GM23338 (cell line): Measurements from ENCODE around the gene PTTG1IP. TPM values are rescaled to one million over a fixed set of nuclear protein-coding genes. Genes with fewer than 3 reads are reported as not detected.

Experiments
- ATAC-seq: fragments of 200-7000 bp; cut with Tn5 transposase; 3 replicates; pipeline ENCODE4 v1.9.1; 2020
- DNase-seq: peaks from one replicate; pipeline ENCODE4 v3.0.0-alpha.2; 2015; ENCODE audit warnings: low spot score
- H2AFZ ChIP-seq: fragments of 200-600 bp; sonication (generic); 2 replicates; pipeline ENCODE4 v1.8.0; 2016; ENCODE audit warnings: antibody characterized with exemption, mild to moderate bottlenecking, moderate library complexity
- H3F3A ChIP-seq: fragments of 200-600 bp; sonication (generic); replicated peaks from 2 replicates; pipeline ENCODE4 v1.8.0; 2017; ENCODE audit warnings: antibody characterized with exemption, mixed run types, low read depth
- H3K27ac ChIP-seq: fragments of 200-600 bp; sonication (generic); 2 replicates; pipeline ENCODE4 v1.6.1; 2016; ENCODE audit warnings: low read depth
- H3K27me3 ChIP-seq: fragments of 200-600 bp; sonication (generic); 2 replicates; pipeline ENCODE4 v1.8.0; 2016; ENCODE audit warnings: mild to moderate bottlenecking, mixed run types, moderate library complexity; ENCODE audit not compliant: insufficient read depth
- H3K36me3 ChIP-seq: fragments of 200-600 bp; sonication (generic); 2 replicates; pipeline ENCODE4 v1.8.0; 2016; ENCODE audit warnings: mild to moderate bottlenecking; ENCODE audit not compliant: insufficient read depth
- H3K4me1 ChIP-seq: fragments of 200-600 bp; sonication (generic); 2 replicates; pipeline ENCODE4 v1.8.0; 2016; ENCODE audit warnings: mild to moderate bottlenecking, moderate library complexity; ENCODE audit not compliant: insufficient read depth
- H3K4me2 ChIP-seq: fragments of 200-600 bp; sonication (generic); 2 replicates; pipeline ENCODE4 v1.7.1; 2017; ENCODE audit warnings: mixed run types
- H3K4me3 ChIP-seq: fragments of 200-600 bp; sonication (generic); 2 replicates; pipeline ENCODE4 v1.6.1; 2016; ENCODE audit warnings: mixed run types
- H3K79me2 ChIP-seq: fragments of 200-600 bp; sonication (generic); replicated peaks from 2 replicates; pipeline ENCODE4 v1.8.0; 2017; ENCODE audit warnings: mild to moderate bottlenecking; ENCODE audit not compliant: insufficient read depth
- H3K9me2 ChIP-seq: fragments of 200-600 bp; sonication (generic); 2 replicates; pipeline ENCODE4 v1.8.0; 2017; ENCODE audit not compliant: insufficient read depth
- H4K20me1 ChIP-seq: fragments of 200-600 bp; sonication (generic); replicated peaks from 2 replicates; pipeline ENCODE4 v1.8.0; 2017; ENCODE audit warnings: mild to moderate bottlenecking; ENCODE audit not compliant: insufficient read depth
- H3K27ac Mint-ChIP-seq: 2 replicates; pipeline ENCODE4 v1.8.0; 2020; ENCODE audit warnings: inconsistent platforms, mild to moderate bottlenecking, moderate library complexity, mixed read lengths
- H3K27me3 Mint-ChIP-seq: 3 replicates; pipeline ENCODE4 v1.8.0; 2022; ENCODE audit warnings: low read depth, mild to moderate bottlenecking, moderate library complexity, mixed read lengths, inconsistent platforms; ENCODE audit not compliant: insufficient read depth, poor library complexity
- H3K36me3 Mint-ChIP-seq: 3 replicates; pipeline ENCODE4 v1.8.0; 2021; ENCODE audit warnings: low read depth, mild to moderate bottlenecking, inconsistent platforms, moderate library complexity, mixed read lengths
- H3K4me1 Mint-ChIP-seq: 3 replicates; pipeline ENCODE4 v1.8.0; 2020; ENCODE audit warnings: mild to moderate bottlenecking, inconsistent platforms, mixed read lengths
- H3K4me3 Mint-ChIP-seq: 3 replicates; pipeline ENCODE4 v1.8.0; 2021; ENCODE audit warnings: moderate library complexity, mild to moderate bottlenecking, inconsistent platforms, mixed read lengths
- H3K9me3 Mint-ChIP-seq: 3 replicates; pipeline ENCODE4 v1.8.0; 2020; ENCODE audit warnings: moderate library complexity, mild to moderate bottlenecking, inconsistent platforms, mixed read lengths
- CREB1 ChIP-seq: fragments of 250-450 bp; sonication (Bioruptor Pico); IDR thresholded peaks from 2 replicates; pipeline ENCODE4 v1.5.0; 2020; ENCODE audit warnings: low read depth, mild to moderate bottlenecking, moderate library complexity
- EZH2 ChIP-seq: fragments of 200-600 bp; sonication (generic); IDR thresholded peaks from one replicate; pipeline ENCODE4 v1.8.0; 2017; ENCODE audit warnings: antibody characterized with exemption, mild to moderate bottlenecking, low read depth; ENCODE audit not compliant: unreplicated experiment
- EZH2phosphoT487 ChIP-seq: fragments of 200-600 bp; sonication (generic); IDR thresholded peaks from one replicate; pipeline ENCODE4 v1.8.1; 2018; ENCODE audit warnings: antibody characterized with exemption; ENCODE audit not compliant: unreplicated experiment
- JUNB ChIP-seq: IDR thresholded peaks from one replicate; pipeline ENCODE4 v1.6.1; 2016; ENCODE audit warnings: antibody characterized with exemption; ENCODE audit not compliant: unreplicated experiment
- NANOG ChIP-seq: IDR thresholded peaks from 2 replicates; pipeline ENCODE4 v1.6.1; 2016; ENCODE audit warnings: antibody characterized with exemption, borderline replicate concordance
- POLR2AphosphoS5 ChIP-seq: IDR thresholded peaks from 2 replicates; pipeline ENCODE4 v1.6.1; 2016; ENCODE audit warnings: antibody characterized with exemption, low read depth
- STAT1 ChIP-seq: IDR thresholded peaks from one replicate; pipeline ENCODE4 v1.6.1; 2016; ENCODE audit warnings: antibody characterized with exemption; ENCODE audit not compliant: unreplicated experiment
- ZNF114 ChIP-seq: fragments of 250-450 bp; sonication (Bioruptor Pico); IDR thresholded peaks from 2 replicates; pipeline ENCODE4 v1.5.0; 2020; ENCODE audit warnings: mild to moderate bottlenecking, moderate library complexity
- ZNF331 ChIP-seq: fragments of 250-450 bp; sonication (Bioruptor Pico); IDR thresholded peaks from 2 replicates; pipeline ENCODE4 v1.5.0; 2020; ENCODE audit warnings: low read depth, mild to moderate bottlenecking, moderate library complexity
- polyA plus RNA-seq: library from polyadenylated mRNA; unstranded; fragments of >200 nt; fragmentation: Nextera tagmentation; extraction: Ambion mirVana; gene quantifications from 2 replicates; pipeline ENCODE4 v1.2.1, GENCODE V29; 2016
- total RNA-seq: library from RNA; depleted of rRNA; stranded (reverse); fragments of >200 nt; shearing (Covaris generic); gene quantifications from 2 replicates; pipeline ENCODE4 v1.2.3, GENCODE V29; 2014
- TF ChIP-seq, protein P1 (sequence below), 2 experiments: fragments of 200-600 bp in 1 of 2; sonication (generic) in 1 of 2; conservative IDR thresholded peaks; 2 replicates each; pipeline versions ENCODE4 v1.5.1 to v1.6.1; 2016 to 2017; ENCODE audit warnings: antibody characterized with exemption in 2 of 2, low read depth in 2 of 2, mild to moderate bottlenecking in 2 of 2, moderate library complexity in 1 of 2
- TF ChIP-seq, protein P2 (sequence below): IDR thresholded peaks from 2 replicates; pipeline ENCODE4 v1.6.1; 2016; ENCODE audit warnings: antibody characterized with exemption
- TF ChIP-seq, protein P3 (sequence below): IDR thresholded peaks from one replicate; pipeline ENCODE4 v1.6.1; 2018; ENCODE audit warnings: antibody characterized with exemption; ENCODE audit not compliant: unreplicated experiment

PTTG1IP gene
- total and polyA plus RNA-seq, 2 experiments from 2014 or later, result 99.9 to 172 TPM

DNA sequence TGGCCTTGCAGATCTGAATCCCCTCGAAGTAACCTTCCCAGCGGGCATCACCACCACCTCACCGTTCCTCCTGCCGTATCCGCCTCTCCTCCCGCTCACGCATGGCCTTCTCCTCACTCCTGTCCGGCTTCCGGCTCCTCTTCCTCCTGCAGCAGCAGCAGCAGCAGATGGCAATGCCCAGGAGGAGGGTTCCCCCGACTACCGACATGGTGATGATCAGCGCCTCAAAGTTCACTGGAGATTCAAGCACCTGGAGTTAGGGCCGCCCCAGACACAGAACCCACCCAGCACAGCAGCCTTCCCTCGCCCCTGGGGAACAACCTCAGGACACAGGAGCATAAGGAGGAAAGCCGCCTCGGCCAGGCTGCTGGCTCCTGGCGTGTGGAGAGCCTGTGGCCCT is 17.4 kb downstream of the PTTG1IP start:
- no peaks in the 10 kb centered on the region for H3K4me1 ChIP-seq
- Mint-ChIP-seq H3K4me1 (no peaks in the 10 kb centered on the region; the same call in 2 of the 3 replicates), H3K9me3 (no peaks in the 10 kb centered on the region), H3K36me3 (peaks cover 70% of the 10 kb centered on the region), H3K27me3 (peaks cover 13% of the 10 kb centered on the region), H3K4me3 (no peak overlapping the region), H3K27ac (no peak overlapping the region)
- TF ChIP-seq JUNB, result no peak
- TF ChIP-seq, protein P1, sequence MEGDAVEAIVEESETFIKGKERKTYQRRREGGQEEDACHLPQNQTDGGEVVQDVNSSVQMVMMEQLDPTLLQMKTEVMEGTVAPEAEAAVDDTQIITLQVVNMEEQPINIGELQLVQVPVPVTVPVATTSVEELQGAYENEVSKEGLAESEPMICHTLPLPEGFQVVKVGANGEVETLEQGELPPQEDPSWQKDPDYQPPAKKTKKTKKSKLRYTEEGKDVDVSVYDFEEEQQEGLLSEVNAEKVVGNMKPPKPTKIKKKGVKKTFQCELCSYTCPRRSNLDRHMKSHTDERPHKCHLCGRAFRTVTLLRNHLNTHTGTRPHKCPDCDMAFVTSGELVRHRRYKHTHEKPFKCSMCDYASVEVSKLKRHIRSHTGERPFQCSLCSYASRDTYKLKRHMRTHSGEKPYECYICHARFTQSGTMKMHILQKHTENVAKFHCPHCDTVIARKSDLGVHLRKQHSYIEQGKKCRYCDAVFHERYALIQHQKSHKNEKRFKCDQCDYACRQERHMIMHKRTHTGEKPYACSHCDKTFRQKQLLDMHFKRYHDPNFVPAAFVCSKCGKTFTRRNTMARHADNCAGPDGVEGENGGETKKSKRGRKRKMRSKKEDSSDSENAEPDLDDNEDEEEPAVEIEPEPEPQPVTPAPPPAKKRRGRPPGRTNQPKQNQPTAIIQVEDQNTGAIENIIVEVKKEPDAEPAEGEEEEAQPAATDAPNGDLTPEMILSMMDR (conservative IDR thresholded peaks at IDR 0.05; ENCODE audit: low read depth in 2 of 2), result no peak
- TF ChIP-seq EZH2, result no peak
- no peak for TF ChIP-seq NANOG
- TF ChIP-seq, protein P2, sequence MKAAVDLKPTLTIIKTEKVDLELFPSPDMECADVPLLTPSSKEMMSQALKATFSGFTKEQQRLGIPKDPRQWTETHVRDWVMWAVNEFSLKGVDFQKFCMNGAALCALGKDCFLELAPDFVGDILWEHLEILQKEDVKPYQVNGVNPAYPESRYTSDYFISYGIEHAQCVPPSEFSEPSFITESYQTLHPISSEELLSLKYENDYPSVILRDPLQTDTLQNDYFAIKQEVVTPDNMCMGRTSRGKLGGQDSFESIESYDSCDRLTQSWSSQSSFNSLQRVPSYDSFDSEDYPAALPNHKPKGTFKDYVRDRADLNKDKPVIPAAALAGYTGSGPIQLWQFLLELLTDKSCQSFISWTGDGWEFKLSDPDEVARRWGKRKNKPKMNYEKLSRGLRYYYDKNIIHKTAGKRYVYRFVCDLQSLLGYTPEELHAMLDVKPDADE, result no peak
- TF ChIP-seq, protein P3, sequence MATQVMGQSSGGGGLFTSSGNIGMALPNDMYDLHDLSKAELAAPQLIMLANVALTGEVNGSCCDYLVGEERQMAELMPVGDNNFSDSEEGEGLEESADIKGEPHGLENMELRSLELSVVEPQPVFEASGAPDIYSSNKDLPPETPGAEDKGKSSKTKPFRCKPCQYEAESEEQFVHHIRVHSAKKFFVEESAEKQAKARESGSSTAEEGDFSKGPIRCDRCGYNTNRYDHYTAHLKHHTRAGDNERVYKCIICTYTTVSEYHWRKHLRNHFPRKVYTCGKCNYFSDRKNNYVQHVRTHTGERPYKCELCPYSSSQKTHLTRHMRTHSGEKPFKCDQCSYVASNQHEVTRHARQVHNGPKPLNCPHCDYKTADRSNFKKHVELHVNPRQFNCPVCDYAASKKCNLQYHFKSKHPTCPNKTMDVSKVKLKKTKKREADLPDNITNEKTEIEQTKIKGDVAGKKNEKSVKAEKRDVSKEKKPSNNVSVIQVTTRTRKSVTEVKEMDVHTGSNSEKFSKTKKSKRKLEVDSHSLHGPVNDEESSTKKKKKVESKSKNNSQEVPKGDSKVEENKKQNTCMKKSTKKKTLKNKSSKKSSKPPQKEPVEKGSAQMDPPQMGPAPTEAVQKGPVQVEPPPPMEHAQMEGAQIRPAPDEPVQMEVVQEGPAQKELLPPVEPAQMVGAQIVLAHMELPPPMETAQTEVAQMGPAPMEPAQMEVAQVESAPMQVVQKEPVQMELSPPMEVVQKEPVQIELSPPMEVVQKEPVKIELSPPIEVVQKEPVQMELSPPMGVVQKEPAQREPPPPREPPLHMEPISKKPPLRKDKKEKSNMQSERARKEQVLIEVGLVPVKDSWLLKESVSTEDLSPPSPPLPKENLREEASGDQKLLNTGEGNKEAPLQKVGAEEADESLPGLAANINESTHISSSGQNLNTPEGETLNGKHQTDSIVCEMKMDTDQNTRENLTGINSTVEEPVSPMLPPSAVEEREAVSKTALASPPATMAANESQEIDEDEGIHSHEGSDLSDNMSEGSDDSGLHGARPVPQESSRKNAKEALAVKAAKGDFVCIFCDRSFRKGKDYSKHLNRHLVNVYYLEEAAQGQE, result no peak
- no peak for TF ChIP-seq ZNF114
- no peak for TF ChIP-seq POLR2AphosphoS5
- no peak for TF ChIP-seq STAT1
- no peak for TF ChIP-seq EZH2phosphoT487
- TF ChIP-seq ZNF331 (CRISPR knock-in tag), result no peak
- TF ChIP-seq CREB1 (CRISPR knock-in tag), result no peak
- no peak for ATAC-seq
- peaks cover 25% of the 10 kb centered on the region for H3K36me3 ChIP-seq
- peaks cover 62% of the 10 kb centered on the region for H3K79me2 ChIP-seq
- no peak for DNase-seq
- no peaks in the 10 kb centered on the region for H3K9me2 ChIP-seq
- H3K27me3 ChIP-seq, result no peaks in the 10 kb centered on the region
- no peak overlapping the region for H3K4me2 ChIP-seq
- H3F3A ChIP-seq, result no peaks in the 10 kb centered on the region
- H3K27ac ChIP-seq, result no peak overlapping the region
- H4K20me1 ChIP-seq, result peaks cover 21% of the 10 kb centered on the region
- H2AFZ ChIP-seq, result no peak overlapping the region
- H3K4me3 ChIP-seq, result no peak overlapping the region
